HFFc6 (cell line): ENCODE data around the gene DKKL1. TPM values are rescaled to one million over a fixed set of nuclear protein-coding genes. Genes with fewer than 3 reads are reported as not detected.

Experiments used
- DNase-seq: peaks from one replicate; pipeline ENCODE4 v3.0.0-alpha.2; 2018
- H3K27ac Mint-ChIP-seq: 2 replicates; pipeline ENCODE4 v1.8.0; 2020; ENCODE audit warnings: mild to moderate bottlenecking, mixed read lengths
- H3K27me3 Mint-ChIP-seq: 2 replicates; pipeline ENCODE4 v1.8.0; 2021; ENCODE audit warnings: mild to moderate bottlenecking, moderate library complexity, mixed read lengths; ENCODE audit not compliant: insufficient read depth
- H3K36me3 Mint-ChIP-seq: 2 replicates; pipeline ENCODE4 v1.8.0; 2021; ENCODE audit warnings: low read depth, mixed read lengths
- H3K4me1 Mint-ChIP-seq: 2 replicates; pipeline ENCODE4 v1.8.0; 2020; ENCODE audit warnings: low read depth, mixed read lengths
- H3K4me3 Mint-ChIP-seq: 2 replicates; pipeline ENCODE4 v1.8.0; 2020; ENCODE audit warnings: mild to moderate bottlenecking, moderate library complexity, mixed read lengths
- H3K9me3 Mint-ChIP-seq: 2 replicates; pipeline ENCODE4 v1.8.0; 2020; ENCODE audit warnings: mild to moderate bottlenecking, mixed read lengths
- total RNA-seq, 6 experiments: library from RNA; stranded (reverse); fragmentation: NEBNext Ultra II Directional; extraction: Animal tissue kit (Norgen Biotek cat#: 25700); gene quantifications; 2 replicates in 1 of 6; 3 replicates in 5 of 6; pipeline ENCODE4 v1.2.3, GENCODE V29; 2021
- TF ChIP-seq, protein P1 (sequence below): fragments of 200-600 bp; sonication (generic); IDR thresholded peaks from 2 replicates; pipeline ENCODE4 v1.5.0; 2021; ENCODE audit warnings: antibody characterized with exemption, mild to moderate bottlenecking

DKKL1 gene
- total RNA-seq, 6 experiments from 2014 or later: not detected

DNA sequence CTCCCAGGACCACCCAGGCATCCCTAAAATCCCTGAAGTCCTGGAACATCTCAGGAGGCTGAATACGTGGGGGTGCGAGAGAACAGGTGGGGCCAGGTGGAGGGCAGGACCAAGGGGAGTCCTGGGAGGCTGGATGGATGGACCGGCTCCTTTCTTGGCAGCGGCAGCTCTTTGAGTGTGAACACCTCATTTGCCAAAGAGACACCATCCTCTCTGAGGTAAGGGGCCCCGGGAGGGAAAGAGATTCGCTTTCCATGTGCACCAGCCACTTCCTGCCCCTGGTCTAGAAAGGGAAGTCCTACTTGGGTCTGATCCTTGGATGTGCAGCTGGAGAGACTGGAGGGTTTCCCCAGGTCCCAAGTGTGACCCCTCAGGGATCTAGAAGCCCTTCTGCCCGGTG, 43.4 kb downstream of the DKKL1 start:
- no peak overlapping the region for H3K4me3 Mint-ChIP-seq
- peaks cover 38% of the 10 kb centered on the region for H3K27me3 Mint-ChIP-seq
- no peaks in the 10 kb centered on the region for H3K36me3 Mint-ChIP-seq
- H3K9me3 Mint-ChIP-seq: no peaks in the 10 kb centered on the region
- no peak for DNase-seq
- TF ChIP-seq, protein P1, sequence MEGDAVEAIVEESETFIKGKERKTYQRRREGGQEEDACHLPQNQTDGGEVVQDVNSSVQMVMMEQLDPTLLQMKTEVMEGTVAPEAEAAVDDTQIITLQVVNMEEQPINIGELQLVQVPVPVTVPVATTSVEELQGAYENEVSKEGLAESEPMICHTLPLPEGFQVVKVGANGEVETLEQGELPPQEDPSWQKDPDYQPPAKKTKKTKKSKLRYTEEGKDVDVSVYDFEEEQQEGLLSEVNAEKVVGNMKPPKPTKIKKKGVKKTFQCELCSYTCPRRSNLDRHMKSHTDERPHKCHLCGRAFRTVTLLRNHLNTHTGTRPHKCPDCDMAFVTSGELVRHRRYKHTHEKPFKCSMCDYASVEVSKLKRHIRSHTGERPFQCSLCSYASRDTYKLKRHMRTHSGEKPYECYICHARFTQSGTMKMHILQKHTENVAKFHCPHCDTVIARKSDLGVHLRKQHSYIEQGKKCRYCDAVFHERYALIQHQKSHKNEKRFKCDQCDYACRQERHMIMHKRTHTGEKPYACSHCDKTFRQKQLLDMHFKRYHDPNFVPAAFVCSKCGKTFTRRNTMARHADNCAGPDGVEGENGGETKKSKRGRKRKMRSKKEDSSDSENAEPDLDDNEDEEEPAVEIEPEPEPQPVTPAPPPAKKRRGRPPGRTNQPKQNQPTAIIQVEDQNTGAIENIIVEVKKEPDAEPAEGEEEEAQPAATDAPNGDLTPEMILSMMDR: no peak
- 0 out of 2 replicates have a peak, but pooled peaks cover 5% of the 10 kb centered on the region for H3K4me1 Mint-ChIP-seq
- H3K27ac Mint-ChIP-seq: no peak overlapping the region

DNA sequence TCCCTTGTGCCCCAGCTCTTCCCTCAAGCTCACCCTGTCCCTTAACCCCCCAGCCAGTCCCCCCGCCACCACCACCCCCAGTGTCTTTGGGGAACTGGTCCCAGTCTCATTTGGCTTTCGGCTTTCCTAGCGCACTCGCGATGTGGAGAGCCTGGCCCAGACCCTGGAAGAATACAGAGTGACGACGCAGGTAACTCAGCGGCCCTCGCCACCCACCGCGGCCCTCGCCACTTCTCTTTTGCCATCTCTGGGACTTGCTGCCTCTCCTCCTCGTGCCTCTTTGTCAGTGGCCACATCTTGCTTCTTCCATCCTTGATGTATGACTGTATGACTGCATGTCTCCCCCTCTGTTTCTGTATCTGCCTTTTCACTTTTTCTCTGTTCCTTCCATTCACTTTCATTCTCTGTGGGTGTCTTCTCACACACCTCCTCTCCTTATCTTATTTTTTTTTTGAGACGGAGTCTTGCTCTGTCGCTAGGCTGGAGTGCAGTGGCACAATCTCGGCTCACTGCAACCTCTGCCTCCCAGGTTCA, 43.9 kb downstream of the DKKL1 start:
- TF ChIP-seq, protein P1: no peak
- no peak overlapping the region for H3K27ac Mint-ChIP-seq
- 0 out of 2 replicates have a peak, but pooled peaks cover 5% of the 10 kb centered on the region for H3K4me1 Mint-ChIP-seq
- peaks cover 39% of the 10 kb centered on the region for H3K27me3 Mint-ChIP-seq
- H3K36me3 Mint-ChIP-seq: no peaks in the 10 kb centered on the region
- no peaks in the 10 kb centered on the region for H3K9me3 Mint-ChIP-seq
- no peak for DNase-seq
- no peak overlapping the region for H3K4me3 Mint-ChIP-seq

GRCh38 chr19:49408816-49409440, 45.3 kb downstream of the DKKL1 start:
- Mint-ChIP-seq H3K27ac (no peak overlapping the region), H3K9me3 (no peaks in the 10 kb centered on the region), H3K4me3 (no peak overlapping the region), H3K36me3 (no peaks in the 10 kb centered on the region), H3K27me3 (peaks cover 38% of the 10 kb centered on the region), H3K4me1 (0 out of 2 replicates have a peak, but pooled peaks cover 5% of the 10 kb centered on the region)
- no peak for DNase-seq
- TF ChIP-seq, protein P1: no peak

GRCh38 chr19:49409441-49410029, 45.9 kb downstream of the DKKL1 start:
- peaks cover 37% of the 10 kb centered on the region for H3K27me3 Mint-ChIP-seq
- no peaks in the 10 kb centered on the region for H3K36me3 Mint-ChIP-seq
- H3K9me3 Mint-ChIP-seq: no peaks in the 10 kb centered on the region
- TF ChIP-seq, protein P1: no peak
- no peak overlapping the region for H3K4me3 Mint-ChIP-seq
- 0 out of 2 replicates have a peak, but pooled peaks cover 5% of the 10 kb centered on the region for H3K4me1 Mint-ChIP-seq
- H3K27ac Mint-ChIP-seq: no peak overlapping the region
- no peak for DNase-seq

DNA sequence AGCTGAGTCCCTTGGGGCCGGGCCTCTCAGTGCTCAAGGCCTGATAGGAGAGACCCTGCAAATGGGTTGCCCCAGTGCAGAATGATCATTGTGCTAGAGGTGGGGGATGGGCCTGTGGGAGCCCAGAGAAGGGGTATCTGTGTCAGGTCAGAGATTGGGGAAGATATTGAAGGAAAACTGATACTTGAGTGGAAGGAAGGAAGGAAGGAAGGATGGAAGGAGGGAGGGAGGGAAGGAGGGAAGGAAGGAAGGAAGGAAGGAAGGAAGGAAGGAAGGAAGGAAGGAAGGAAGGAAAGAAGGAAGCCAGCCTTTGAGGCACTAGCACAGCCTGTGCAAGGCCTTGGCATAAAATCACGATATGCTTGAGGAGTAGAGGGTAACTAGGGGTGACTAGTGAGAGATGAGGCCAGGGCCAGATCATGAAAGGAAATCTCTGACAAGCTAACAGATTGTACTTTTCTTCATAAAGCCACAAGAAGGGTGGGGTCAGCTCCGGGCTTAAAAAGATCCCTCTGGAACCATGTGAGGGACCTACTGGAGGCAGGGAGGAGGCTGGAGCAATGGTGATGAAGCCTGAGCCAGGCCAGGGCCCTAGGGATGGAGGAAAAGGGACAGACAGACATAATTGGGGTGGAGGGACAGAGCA, 48.1 kb downstream of the DKKL1 start:
- no peak overlapping the region for H3K4me3 Mint-ChIP-seq
- 0 out of 2 replicates have a peak, but pooled peaks cover 5% of the 10 kb centered on the region for H3K4me1 Mint-ChIP-seq
- no peaks in the 10 kb centered on the region for H3K9me3 Mint-ChIP-seq
- DNase-seq: no peak
- H3K36me3 Mint-ChIP-seq: no peaks in the 10 kb centered on the region
- TF ChIP-seq, protein P1: no peak
- no peak overlapping the region for H3K27ac Mint-ChIP-seq
- H3K27me3 Mint-ChIP-seq: peaks cover 39% of the 10 kb centered on the region
